Adipose tissue (tissue), 3 donors: ENCODE data around the gene RIOK1. TPM values are rescaled to one million over a fixed set of nuclear protein-coding genes. Genes with fewer than 3 reads are reported as not detected.

Source experiments
- H3K27ac ChIP-seq: one replicate; pipeline ENCODE4 v1.5.1; 2013; ENCODE audit warnings: low read depth, low read length
- WGBS, 3 donors: extraction: QIAGEN DNeasy Blood & Tissue Kit; methylation state at CpG; one replicate each; pipeline ENCODE4 v1.1.7; 2013; 5-methylcytosine and 5-hydroxymethylcytosine counted together
- polyA plus RNA-seq, 3 donors: library from polyadenylated mRNA; stranded (reverse); fragments of 200-250 nt; gene quantifications; one replicate each; pipeline ENCODE4 v1.2.3, GENCODE V29; 2013
- donor health status: healthy with polysubstance abuse.
- donor health status: Bipolar disorder and iron deficiency.
- donor health status: healthy.

RIOK1 gene
- polyA plus RNA-seq, 3 donors: 7.2 to 19.9 (median 17.3) TPM

- 84 to 92% (median 85%) methylated on average over 3 of the region's 3 CpGs for whole genome bisulfite sequencing, 3 donors
- H3K27ac ChIP-seq: no peak overlapping the region
Measured at GRCh38 chr6:7401075-7401474, 11.5 kb downstream of the RIOK1 start.

- 59 to 88% (median 68%) methylated on average over 1 of the region's 1 CpG for WGBS, 3 donors
- no peak overlapping the region for H3K27ac ChIP-seq
Measured at GRCh38 chr6:7402716-7403115, 13.1 kb downstream of the RIOK1 start.

- 83 to 94% (median 94%) methylated on average over 5 of the region's 5 CpGs for WGBS, 3 donors
- H3K27ac ChIP-seq: no peak overlapping the region
Measured at GRCh38 chr6:7404546-7404945, 14.9 kb downstream of the RIOK1 start.

GRCh38 chr6:7406743-7407142 is 17.1 kb downstream of the RIOK1 start:
- no peak overlapping the region for H3K27ac ChIP-seq
- WGBS, 3 donors: 92 to 95% (median 93%) methylated on average over 9 of the region's 9 CpGs

- H3K27ac ChIP-seq: no peak overlapping the region
- WGBS, 3 donors: 87 to 94% (median 92%) methylated on average over 6 of the region's 6 CpGs
Measured at GRCh38 chr6:7409740-7410139, 20.1 kb downstream of the RIOK1 start.

- H3K27ac ChIP-seq: no peak overlapping the region
- 95 to 98% (median 97%) methylated on average over 4 of the region's 4 CpGs for WGBS, 3 donors
Measured at GRCh38 chr6:7410851-7411250, 21.2 kb downstream of the RIOK1 start.

- 95 to 98% (median 97%) methylated on average over 2 of the region's 2 CpGs for WGBS, 3 donors
- no peak overlapping the region for H3K27ac ChIP-seq
Measured at GRCh38 chr6:7411328-7411727, 21.7 kb downstream of the RIOK1 start.

GRCh38 chr6:7413151-7413823 is 23.7 kb downstream of the RIOK1 start:
- 78 to 88% (median 82%) methylated on average over 2 of the region's 2 CpGs for WGBS, 3 donors

GRCh38 chr6:7414811-7415210 is 25.2 kb downstream of the RIOK1 start:
- WGBS, 3 donors: 67 to 86% (median 71%) methylated on average over 7 of the region's 7 CpGs
- H3K27ac ChIP-seq: no peak overlapping the region

More at GRCh38 chr6:7413151-7413823, 23.7 kb downstream of the RIOK1 start:
- H3K27ac ChIP-seq: no peak overlapping the region

- 70 to 91% (median 82%) methylated on average over 2 of the region's 2 CpGs for WGBS, 3 donors
Measured at GRCh38 chr6:7417684-7418083, 28.1 kb downstream of the RIOK1 start.

GRCh38 chr6:7418238-7418905 is 28.8 kb downstream of the RIOK1 start:
- 86 to 88% (median 87%) methylated on average over 6 of the region's 6 CpGs for WGBS, 3 donors

More at GRCh38 chr6:7417684-7418083, 28.1 kb downstream of the RIOK1 start:
- H3K27ac ChIP-seq: no peak overlapping the region

GRCh38 chr6:7419065-7419464 is 29.5 kb downstream of the RIOK1 start:
- WGBS, 3 donors: 28 to 74% (median 43%) methylated on average over 1 of the region's 1 CpG
- no peak overlapping the region for H3K27ac ChIP-seq

More at GRCh38 chr6:7418238-7418905, 28.8 kb downstream of the RIOK1 start:
- H3K27ac ChIP-seq: no peak overlapping the region

- H3K27ac ChIP-seq: no peak overlapping the region
- WGBS, 3 donors: 94 to 96% (median 96%) methylated on average over 3 of the region's 3 CpGs
Measured at GRCh38 chr6:7421066-7421465, 31.5 kb downstream of the RIOK1 start.

GRCh38 chr6:7424058-7424457 is 34.5 kb downstream of the RIOK1 start:
- no peak overlapping the region for H3K27ac ChIP-seq
- WGBS, 3 donors: 61 to 85% (median 79%) methylated on average over 5 of the region's 5 CpGs

- no peak overlapping the region for H3K27ac ChIP-seq
- WGBS, 3 donors: 78 to 90% (median 88%) methylated on average over 24 to 25 of the region's 25 CpGs
Measured at GRCh38 chr6:7424967-7425807, 35.6 kb downstream of the RIOK1 start.

GRCh38 chr6:7425808-7426190 is 36.2 kb downstream of the RIOK1 start:
- H3K27ac ChIP-seq: no peak overlapping the region
- WGBS, 3 donors: 97 to 99% (median 98%) methylated on average over 35 to 39 of the region's 39 CpGs

GRCh38 chr6:7426447-7427169 is 37.0 kb downstream of the RIOK1 start:
- WGBS, 3 donors: 65 to 75% (median 74%) methylated on average over 16 of the region's 16 CpGs
- no peak overlapping the region for H3K27ac ChIP-seq

GRCh38 chr6:7431313-7431673 is 41.7 kb downstream of the RIOK1 start:
- H3K27ac ChIP-seq: no peak overlapping the region
- WGBS, 3 donors: 43 to 75% (median 45%) methylated on average over 8 of the region's 8 CpGs
